Measurements from ENCODE around the gene FCN1.

GRCh38 chr9:134965851-134966250, 48.1 kb upstream of the FCN1 start:
- TF ChIP-seq, protein P1, sequence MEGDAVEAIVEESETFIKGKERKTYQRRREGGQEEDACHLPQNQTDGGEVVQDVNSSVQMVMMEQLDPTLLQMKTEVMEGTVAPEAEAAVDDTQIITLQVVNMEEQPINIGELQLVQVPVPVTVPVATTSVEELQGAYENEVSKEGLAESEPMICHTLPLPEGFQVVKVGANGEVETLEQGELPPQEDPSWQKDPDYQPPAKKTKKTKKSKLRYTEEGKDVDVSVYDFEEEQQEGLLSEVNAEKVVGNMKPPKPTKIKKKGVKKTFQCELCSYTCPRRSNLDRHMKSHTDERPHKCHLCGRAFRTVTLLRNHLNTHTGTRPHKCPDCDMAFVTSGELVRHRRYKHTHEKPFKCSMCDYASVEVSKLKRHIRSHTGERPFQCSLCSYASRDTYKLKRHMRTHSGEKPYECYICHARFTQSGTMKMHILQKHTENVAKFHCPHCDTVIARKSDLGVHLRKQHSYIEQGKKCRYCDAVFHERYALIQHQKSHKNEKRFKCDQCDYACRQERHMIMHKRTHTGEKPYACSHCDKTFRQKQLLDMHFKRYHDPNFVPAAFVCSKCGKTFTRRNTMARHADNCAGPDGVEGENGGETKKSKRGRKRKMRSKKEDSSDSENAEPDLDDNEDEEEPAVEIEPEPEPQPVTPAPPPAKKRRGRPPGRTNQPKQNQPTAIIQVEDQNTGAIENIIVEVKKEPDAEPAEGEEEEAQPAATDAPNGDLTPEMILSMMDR (IDR thresholded peaks at IDR 0.05): no peak
- no peak for TF ChIP-seq POLR2A (IDR thresholded peaks at IDR 0.05)
